HG02973 (cell line): Measurements from ENCODE around the gene PSMB11.

Experiments used
- ATAC-seq: cut with Tn5 transposase; IDR thresholded peaks from one replicate; pipeline ENCODE4 v1.9.1; 2021; ENCODE audit warnings: moderate library complexity; ENCODE audit not compliant: unreplicated experiment

Gene PSMB11

DNA sequence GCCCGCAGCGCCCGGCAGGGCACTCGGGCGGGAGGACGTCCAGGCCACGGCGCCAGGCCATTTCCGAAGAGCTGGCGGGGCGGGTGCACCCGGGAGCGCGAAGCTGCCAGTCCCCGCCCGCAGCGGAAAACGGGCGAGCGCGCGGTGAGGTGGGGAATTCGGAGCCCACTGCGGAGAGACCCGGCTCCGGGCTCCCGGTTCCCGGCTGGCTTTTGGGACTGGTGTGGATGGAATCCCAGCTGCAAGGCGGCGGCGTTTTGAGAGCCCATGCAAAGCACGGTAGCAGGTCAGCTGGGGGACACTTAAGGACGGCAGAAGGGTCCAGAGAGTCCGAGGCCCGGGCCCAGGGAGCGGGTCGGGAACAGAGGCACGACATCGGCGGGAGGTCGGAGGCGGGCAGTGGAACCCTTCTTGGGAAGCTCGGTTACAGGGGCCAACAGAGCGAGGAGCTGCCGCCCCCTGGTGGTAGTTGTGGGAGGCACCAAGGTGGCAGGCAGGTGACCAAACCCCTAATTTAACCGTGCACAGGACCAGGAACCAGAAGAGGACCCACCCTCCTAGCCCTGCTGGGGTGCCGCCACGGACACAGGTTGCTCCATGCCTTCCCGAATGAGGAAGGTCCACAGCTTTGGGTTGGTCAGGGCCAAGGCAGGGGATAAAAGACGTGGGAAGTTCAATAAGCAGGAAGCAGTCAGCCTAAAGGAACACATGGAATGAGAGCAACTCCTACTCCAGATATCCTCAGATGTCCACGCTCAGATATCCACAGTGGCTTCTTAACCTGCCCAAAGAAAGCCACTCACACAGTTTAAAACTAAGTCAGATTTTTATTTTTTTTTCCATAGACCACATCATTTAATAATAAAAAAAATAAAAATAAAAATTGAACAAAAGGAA lies 16.0 kb downstream of the PSMB11 start:
- ATAC-seq, result peak; percentile 50

DNA sequence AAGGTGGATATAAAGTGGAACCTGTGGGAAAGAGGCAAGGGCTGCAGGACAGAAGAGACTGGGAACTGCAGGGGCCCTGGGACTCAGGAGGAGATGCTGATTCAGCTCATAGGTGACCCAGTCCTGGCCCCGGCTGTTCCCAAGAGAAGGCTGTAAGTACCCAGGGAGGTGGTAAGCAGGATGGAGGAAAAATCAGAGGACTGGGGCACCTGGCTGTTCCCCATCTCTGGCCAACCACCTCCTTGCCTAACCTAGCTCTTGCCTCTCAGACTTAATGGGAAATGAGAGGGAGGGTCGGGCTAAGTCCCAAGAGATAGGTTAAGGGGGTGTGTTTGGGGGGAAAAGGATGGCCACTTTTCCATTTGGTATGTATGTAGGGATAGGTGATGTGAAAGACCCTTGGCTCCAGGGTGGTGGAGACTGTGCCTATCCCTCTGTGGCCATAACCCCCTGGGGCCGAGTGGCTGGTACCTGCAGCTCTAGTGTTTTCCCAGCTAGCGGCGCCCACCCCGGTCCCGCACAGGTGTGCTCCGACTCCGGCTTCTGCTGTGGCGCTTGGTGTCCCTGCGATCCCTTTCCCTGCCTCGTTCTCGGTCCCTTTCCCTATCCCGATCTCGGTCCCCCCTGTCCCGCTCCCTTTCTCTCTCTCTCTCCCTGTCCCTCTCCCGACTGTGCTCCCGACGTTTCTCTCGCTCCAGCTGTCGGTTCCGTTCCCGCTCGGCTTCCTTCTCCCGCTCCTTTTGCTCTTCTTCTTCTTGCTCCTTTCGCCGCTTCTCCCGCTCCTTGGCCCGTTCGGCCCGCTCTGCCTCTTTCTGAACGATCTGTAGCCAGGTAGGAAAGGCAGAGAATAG lies 16.9 kb downstream of the PSMB11 start:
- no peak for ATAC-seq

DNA sequence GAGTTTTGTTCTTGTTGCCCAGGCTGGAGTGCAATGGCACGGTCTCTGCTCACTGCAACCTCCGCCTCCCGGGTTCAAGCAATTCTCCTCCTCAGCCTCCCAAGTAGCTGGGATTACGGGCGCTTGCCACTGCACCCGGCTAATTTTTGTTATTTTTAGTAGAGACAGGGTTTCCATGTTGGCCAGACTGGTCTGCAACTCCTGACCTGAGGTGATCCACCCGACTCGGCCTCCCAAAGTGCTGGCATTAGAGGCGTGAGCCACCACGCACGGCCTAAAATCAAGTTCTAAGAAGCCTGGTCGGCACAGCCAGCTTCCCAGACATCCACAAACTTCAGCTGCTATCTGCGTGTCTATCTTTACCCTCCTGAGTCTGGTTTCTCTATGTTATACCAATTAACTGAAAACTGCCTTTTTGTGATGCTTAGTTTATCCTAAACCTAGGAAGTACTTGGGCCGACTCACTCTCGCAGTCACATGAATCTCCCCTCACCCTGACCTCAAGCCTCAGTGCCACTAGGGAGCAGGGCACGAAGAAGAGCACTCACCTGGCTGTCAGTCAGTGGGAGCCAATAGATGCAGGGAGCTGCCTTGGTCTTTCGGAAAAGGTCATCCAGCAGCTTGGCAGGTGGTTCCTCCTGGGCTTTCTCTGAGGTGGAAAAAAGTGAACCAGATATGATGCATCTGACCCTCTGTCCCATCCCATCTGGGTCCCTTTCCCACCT lies 18.7 kb downstream of the PSMB11 start:
- no peak for ATAC-seq

DNA sequence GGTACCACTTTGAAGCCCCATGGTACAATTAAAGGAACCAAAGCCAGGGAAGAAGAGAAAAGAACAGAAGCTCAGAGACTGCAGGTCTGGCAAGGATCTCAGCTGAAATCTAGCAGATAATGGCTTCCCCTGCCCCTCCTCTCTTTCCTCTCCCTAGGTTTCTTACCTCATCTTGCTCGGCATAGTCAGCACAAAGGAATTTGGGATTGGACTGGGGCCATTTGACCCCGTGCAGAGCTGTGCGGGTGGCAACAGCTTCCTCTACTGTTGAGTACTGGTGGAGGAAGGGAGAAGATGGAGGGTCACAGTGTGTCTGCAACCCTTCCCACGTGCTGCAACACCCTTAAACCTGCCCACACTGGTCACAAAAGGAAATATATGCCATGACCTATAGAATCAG lies 20.0 kb downstream of the PSMB11 start:
- no peak for ATAC-seq

DNA sequence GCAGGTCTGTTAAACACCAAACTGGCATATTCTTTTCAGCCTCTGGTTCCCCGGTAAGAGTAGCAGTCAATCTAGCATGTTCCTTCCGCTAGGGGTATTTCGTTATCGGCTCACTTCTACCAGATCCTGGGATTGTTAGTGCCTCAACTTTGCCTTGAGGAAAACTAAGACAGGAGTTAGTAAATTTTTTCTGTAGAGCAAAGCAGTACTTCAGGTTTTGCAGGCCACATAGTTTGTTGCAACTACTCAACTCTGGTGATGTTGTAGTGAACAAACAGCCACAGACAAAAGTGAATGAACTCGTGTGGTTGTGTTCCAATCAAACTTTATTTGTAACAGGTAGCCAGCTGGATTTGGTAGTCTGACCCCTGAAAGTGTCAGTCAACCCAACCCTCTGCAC lies 21.6 kb downstream of the PSMB11 start:
- ATAC-seq, result no peak

DNA sequence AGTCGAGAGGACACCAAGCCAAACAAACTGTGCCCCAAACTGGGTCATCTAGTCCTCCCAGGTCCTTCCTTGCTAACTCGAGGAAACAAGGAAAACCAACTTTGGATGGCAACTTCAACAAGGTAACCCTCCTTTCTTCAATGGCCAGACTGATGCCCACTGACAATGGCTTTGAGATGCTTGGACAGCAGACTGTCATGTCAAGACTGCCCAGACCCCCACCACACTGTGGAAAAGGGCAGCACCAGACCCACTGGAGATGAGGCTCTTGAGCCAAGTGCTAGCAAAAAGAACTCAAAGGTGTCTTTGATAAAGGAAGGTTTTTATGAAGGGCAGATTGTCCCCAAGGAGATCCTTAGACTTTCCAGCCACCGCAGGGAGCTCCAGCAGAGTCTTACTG lies 24.4 kb downstream of the PSMB11 start:
- ATAC-seq, result no peak

DNA sequence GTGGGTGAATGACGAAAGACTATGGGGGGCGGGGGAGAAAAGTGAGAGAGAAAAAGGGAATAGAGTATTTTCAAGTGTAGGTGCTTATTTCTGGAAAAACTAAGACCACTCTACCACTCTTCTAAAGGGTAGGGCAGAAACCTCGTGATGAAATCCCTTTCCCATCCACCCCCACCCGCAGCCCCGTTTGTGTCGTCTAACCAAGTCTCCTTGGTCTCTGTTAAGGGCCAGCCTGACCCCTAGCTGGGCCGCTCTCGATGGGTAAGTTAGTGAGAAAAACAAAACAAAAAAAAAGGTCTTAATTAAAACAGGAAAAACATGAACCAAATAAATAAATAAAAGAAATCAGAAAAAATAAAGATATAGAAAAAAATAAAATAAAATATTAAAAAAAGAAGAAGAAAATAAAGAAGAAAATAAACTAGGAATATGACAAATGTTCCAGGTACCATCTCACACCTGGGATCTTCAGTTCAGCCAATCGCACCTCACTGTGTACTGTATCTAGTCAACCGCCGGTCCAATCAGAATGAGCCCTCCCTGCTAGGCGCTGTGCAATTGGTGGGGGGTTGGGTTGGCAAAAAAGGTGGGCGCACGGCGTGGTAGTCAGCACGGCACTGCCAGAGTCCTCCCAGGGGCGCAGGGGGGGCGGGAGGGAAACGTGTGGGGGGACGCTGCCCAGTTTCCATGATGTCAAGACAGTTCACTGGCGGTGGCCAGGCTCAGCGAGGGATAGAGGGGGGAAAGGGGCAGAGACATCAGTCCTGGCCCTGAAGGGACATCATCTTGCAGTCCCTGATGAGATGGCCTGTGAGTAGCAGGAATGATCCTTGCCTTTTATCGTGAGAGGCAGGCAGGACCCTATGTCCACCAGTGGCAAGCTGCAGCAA lies 25.1 kb downstream of the PSMB11 start:
- ATAC-seq, result no peak

DNA sequence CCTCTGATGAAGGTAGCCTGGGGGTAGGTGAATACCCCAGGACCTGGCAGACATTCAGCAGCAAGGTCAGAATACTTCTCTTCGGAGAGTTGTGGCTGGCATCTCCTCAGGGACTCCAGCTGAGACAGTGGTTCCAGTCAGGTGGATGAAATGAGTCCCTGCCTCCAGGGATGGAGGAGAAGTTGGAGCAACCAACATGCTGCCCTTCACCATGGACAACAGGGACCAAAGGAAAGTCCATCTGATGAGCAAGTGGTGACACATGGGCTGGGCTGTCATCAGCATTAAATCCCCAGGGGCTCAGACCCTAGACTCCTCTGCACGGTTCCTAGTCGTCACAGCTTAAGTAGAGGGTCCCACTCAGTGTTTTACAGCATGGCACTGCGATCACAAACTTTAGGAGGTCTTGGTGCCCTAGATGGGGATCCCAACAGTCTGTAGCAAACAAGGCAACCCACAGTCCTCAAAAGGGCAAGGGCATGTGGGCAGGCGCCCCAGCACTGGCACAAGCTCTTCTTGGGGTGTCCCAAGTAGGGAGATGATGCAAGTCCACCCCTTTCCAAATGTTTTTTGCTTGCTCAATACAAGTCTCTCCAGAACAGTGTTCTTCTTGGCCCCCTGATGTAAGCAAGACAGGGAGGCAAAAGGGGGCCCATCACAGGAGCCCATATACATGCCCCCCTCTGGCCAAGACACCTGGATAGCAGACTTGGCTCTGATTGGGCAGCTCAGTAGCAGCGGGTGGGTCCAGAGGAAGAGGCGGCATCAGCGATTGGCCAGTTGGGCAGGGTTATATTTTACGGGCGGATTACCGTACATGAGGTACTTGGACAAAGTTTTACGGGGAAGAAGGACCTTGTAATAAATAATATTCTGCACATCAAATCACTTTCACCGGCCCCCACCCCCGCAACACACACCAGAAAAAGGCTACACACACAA lies 26.1 kb downstream of the PSMB11 start:
- no peak for ATAC-seq

DNA sequence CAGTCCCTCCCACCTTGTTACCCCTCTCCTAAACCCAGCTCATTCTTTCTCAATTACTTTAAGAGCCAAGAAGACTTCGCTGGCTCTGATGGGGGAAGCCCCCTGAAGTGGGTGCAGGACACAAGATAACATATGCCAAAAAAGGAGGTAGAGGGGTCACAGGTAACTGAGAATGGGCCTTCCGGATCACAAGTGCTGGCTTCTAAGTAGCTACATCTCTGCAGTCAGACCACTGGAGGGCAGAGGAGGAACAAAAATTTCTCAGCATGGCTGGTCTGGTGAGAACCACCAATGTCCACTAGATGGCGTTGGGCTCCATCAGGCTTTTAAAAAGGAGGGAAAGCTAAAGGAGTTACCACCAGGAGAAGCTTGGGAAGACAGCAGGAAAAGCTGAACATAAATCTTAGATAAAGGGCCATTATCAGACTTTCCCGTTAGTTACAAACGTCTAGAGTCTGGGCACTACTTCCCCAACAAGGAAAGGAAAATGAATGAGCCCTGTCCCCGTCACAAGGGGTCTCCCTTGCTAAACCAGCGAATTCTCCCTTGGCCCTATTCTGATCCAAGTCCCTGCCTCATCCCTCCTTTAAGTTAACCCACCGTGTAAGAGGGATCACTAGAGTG lies 26.9 kb downstream of the PSMB11 start:
- peak; percentile 71 for ATAC-seq

DNA sequence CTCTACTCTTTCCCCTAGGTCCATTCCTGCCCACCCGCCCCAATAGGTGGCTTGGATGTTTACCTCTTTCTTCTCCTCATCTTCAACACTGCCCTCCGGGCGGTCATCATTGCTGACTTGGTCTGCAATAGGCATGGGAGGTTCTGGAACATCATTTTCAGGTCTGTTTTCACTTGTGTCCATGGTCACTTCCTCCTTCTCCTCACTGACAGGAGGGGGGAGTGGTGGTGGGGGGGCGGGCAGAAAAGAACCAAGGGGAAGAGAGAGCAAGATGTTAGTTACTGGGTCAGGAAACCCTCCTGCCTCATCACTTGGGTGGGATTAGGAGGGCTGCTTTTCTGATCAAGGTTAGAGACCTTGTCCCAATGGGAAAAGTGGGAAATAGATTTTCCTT lies 27.4 kb downstream of the PSMB11 start:
- no peak for ATAC-seq

DNA sequence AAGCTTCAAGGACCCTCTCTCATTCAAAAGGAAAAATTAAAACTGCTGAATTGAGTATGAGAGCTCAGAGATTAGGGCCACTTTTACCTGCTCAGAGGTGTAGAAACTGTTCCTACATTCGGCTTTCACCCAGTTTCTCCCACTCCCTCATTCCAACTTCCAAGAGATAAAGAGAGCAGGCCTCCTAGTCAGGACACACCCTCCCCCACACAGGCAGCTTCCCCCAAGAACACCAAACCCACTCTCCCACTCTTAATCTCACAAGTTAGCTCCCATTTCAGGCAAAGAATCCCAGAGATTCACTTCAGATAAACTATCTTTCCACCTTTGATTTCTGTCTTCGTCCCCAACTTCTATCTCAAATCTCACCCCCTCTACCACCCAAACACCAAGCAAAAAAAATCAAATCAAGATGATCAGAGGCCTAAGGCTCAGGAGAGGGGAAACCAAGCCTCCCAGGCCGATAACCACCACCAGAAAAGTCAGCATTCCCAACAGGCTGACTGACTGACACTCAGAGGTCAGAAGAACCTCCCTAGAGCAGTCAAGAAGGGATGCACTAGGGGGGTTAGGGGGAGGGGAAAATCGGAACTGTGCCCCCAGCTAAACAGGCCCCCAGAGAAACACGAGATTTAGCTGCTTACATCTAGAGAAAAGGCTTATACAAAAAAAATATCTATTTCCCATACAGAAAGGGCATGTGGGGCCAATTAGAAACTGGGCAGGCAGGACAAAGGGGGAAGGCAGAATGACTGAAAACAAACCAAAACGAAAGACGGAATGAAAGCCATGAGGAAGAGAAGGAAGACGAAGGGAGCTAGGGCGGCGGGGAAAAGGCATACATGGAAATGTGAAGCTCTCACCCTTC lies 28.5 kb downstream of the PSMB11 start:
- ATAC-seq, result no peak

DNA sequence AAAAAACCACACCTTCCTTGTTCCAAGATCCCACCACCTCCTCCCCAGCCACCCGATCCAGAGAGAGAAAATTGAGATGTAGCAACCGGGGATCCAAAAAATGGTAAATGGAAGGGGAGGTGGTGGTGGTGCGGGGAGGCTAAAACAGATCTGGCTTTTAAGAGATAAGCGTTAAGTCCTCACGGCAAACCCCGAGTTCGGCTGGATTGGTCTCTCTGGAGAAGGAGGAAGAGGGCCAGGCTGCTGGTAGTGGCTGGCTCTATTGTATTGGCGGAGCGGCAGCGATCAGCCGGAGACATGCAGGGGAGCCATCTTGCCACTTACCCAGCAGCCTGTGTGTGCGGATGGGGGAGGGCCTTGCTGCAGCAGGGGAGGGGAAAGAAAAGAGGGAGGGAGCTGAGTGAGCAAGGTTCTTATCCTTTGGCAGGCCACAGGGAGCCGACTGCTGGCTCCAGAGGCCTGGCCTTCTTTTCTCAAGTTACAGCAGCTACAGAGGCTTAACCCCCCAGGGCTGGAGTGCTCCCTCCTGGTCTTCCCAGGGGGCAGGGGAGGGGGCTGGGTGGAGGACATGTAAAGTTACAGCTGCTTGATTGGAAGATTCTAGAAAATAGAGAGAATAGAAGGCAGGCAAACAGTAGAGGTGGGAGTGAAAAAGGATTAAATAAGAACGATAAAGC lies 29.4 kb downstream of the PSMB11 start:
- peak; percentile 76 for ATAC-seq

DNA sequence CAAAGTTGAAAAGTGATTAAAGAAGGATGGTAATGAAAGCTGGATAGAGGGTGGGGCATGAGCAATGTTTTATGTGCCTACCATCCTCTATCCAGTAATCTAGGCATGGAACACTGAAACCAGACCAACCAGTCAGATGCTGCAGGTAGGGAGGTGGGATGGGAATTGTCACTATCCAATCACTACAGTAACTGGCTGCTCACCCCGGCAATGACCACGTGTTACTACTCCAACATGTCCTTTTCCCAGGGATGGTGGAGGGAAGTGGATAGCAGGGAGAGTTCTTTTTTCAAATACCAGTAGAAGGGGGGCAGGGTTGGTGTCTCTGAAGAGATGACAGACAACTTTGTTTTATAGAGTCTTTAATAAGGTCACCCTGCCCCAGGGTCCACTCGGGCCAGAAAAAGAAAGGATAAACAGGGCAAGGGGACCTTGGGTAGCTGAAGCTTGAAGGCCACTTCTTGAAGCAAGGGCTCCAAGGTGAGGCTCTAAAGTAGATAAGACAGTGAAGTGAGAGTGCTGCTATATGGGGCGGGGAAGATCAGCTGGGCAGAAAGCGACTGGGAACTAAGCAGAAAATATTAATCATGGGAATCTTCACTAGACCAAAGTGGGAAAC lies 30.0 kb downstream of the PSMB11 start:
- ATAC-seq, result no peak

DNA sequence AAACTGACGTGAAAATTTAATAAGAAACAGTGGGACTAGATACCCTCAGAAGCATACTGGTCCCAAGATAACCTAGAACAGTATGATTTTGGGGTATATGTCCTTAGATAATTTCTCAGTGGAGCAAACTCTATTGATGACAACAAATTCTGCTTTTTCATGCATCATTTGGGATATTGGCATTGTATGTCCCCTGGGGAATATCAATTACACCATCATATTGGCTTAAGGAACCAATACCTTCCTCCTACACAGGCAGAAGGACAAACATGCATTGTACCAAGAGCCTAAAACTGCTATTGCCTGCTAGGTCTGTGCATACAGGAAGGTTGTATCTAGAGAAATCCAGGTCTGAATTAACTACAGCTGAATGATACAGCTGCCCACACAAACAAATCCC lies 32.9 kb downstream of the PSMB11 start:
- ATAC-seq, result no peak

DNA sequence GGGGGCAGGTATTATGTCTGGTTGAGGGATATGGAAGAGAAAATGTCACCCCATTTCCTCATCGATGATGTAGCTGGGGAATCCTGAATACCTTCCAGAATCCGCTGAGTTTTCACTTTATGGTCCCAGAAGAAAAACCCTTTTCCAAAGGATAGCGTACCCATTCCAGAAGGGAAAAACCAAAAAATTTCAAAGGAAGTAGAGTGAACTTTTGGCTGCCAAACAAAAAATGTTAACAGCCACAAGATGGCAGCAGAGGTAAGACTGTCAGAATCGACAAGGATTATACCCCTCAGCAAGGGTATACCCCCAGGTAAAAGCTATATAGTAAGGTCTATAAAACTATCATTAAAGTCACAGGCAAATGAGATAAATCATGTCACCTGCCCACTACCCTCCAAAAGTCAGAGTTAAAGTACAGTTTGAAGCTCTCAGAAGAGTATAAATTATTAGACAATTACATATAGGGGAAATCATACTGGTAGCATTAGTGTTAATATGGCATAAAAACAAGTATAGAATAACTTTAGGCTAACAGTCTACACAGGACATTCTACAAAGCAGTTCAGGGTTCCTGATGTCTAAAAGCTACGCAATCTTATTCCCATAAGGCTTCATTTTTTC lies 34.9 kb downstream of the PSMB11 start:
- ATAC-seq, result no peak

DNA sequence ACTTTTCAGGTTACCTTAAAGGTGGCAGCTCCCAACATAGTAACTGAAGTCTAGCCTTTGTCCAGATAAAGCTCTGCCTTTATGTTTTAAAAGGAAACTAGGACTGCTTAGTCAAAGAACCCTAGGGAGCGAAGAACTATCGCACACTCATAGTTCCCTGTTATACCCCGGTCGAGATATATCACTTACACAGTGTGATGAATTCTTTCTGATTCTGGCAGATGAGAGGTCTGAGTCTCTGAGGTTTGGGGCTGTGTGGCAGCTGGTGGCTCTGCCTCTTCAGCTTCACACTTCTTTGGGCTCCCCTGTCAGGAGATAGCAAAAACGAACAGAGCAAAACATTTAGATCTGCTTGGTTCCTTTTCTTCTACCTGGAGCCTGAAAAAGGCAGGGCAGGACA lies 36.0 kb downstream of the PSMB11 start:
- no peak for ATAC-seq
